ENCODE measurements around the gene ALAS1. TPM values are rescaled to one million over a fixed set of nuclear protein-coding genes. Genes with fewer than 3 reads are reported as not detected.

The ALAS1 gene
- total RNA-seq, 1 experiment from 2014 or later: 69.5 TPM

GRCh38 chr3:52153389-52154096 lies 44.4 kb upstream of the ALAS1 start:
- H4K20me1 ChIP-seq (ENCODE audit: low read length): no peaks in the 10 kb centered on the region
- peaks cover 19% of the 10 kb centered on the region; the same call in 1 of the 2 replicates for H3K36me3 ChIP-seq (ENCODE audit: low read depth, low read length)
- H3K4me2 ChIP-seq (ENCODE audit: low read length): peak overlapping the region; percentile 96
- no peak for TF ChIP-seq EZH2 (IDR thresholded peaks at IDR 0.05; ENCODE audit: low read length, unreplicated experiment)
- no peak for TF ChIP-seq EZH2phosphoT487 (IDR thresholded peaks at IDR 0.05; ENCODE audit: borderline replicate concordance, low read length)
- TF ChIP-seq CTCF (conservative IDR thresholded peaks at IDR 0.05; ENCODE audit: low read depth, low read length): peak; percentile 26; the same call in 1 of the 2 replicates
- POLR2A ChIA-PET (ENCODE audit: unreplicated experiment): interaction anchor here (0.6 kb wide), 1 partner anchor 98 kb away, joined by 6 read pairs; the partner anchor contains the start of gene DUSP7
- peak overlapping the region; percentile 89 for H3K4me3 ChIP-seq (ENCODE audit: low read length)
- H3K9me3 ChIP-seq (ENCODE audit: low read length): no peaks in the 10 kb centered on the region
- H3K27me3 ChIP-seq (ENCODE audit: low read length): no peaks in the 10 kb centered on the region
- H3F3A ChIP-seq (ENCODE audit: low read length, unreplicated experiment): no peaks in the 10 kb centered on the region
- H3K9ac ChIP-seq (ENCODE audit: low read length): peak overlapping the region; percentile 87
- H2AFZ ChIP-seq (ENCODE audit: low read length): peak overlapping the region; percentile 95
- H3K79me2 ChIP-seq (ENCODE audit: low read length): peaks cover 31% of the 10 kb centered on the region
- peak overlapping the region; percentile 71 for H3K27ac ChIP-seq (ENCODE audit: low read length)
- CTCF ChIA-PET: interaction anchor here (0.7 to 1.3 kb wide), 4 partner anchors 9 to 152 kb away, joined by 3 to 6 read pairs (median 4); no protein-coding TSS in a partner anchor
- BruUV-seq (replicated peaks): TSS peak; percentile 48
- intact Hi-C loops (cut with micrococcal nuclease): loop anchor here (1.0 to 5.0 kb wide), 5 partner anchors 18 to 134 kb away; partner anchors contain the start of genes ALAS1 and GLYCTK
- DNase-seq (peak; percentile 67), ATAC-seq (peak; percentile 21)
- H3K9me2 ChIP-seq (replicated peaks; ENCODE audit: low read length): no peaks in the 10 kb centered on the region
- H3K4me1 ChIP-seq (ENCODE audit: insufficient read depth, low read length): peaks cover 17% of the 10 kb centered on the region

- no TSS peak for BruUV-seq (replicated peaks)
- peak; percentile 98 for DNase-seq
- no peaks in the 10 kb centered on the region for H4K20me1 ChIP-seq (ENCODE audit: low read length)
- H3K4me2 ChIP-seq (ENCODE audit: low read length): peak within 1 kb of the TSS; percentile 96
- H3F3A ChIP-seq (ENCODE audit: low read length, unreplicated experiment): no peaks in the 10 kb centered on the region
- CTCF ChIA-PET: interaction anchor here (0.5 to 1.3 kb wide), 7 partner anchors 62 to 213 kb away, joined by 3 to 6 read pairs (median 5); partner anchors contain the start of genes PARP3 and RRP9
- no peaks in the 10 kb centered on the region for H3K27me3 ChIP-seq (ENCODE audit: low read length)
- POLR2A ChIA-PET (ENCODE audit: unreplicated experiment): interaction anchor here (0.5 to 1.0 kb wide), 11 partner anchors 17 to 654 kb away, joined by 3 to 9 read pairs (median 4); partner anchors contain the start of genes DCAF1, PPM1M and RPL29
- peak within 1 kb of the TSS; percentile 71 for H3K27ac ChIP-seq (ENCODE audit: low read length)
- H3K9ac ChIP-seq (ENCODE audit: low read length): peak within 1 kb of the TSS; percentile 87
- peak within 1 kb of the TSS; percentile 89 for H3K4me3 ChIP-seq (ENCODE audit: low read length)
- peak within 1 kb of the TSS; percentile 95 for H2AFZ ChIP-seq (ENCODE audit: low read length)
- H3K4me1 ChIP-seq (ENCODE audit: insufficient read depth, low read length): peaks cover 17% of the 10 kb centered on the region
- no peaks in the 10 kb centered on the region for H3K9me3 ChIP-seq (ENCODE audit: low read length)
- ATAC-seq: peak; percentile 95
- intact Hi-C loops (cut with micrococcal nuclease): loop anchor here (1.0 to 5.0 kb wide), 5 partner anchors 17 to 133 kb away; partner anchors contain the start of genes ALAS1 and GLYCTK
- H3K9me2 ChIP-seq (replicated peaks; ENCODE audit: low read length): no peaks in the 10 kb centered on the region
- H3K36me3 ChIP-seq (ENCODE audit: low read depth, low read length): peaks cover 11% of the 10 kb centered on the region; the same call in 1 of the 2 replicates
- TF ChIP-seq EZH2 (IDR thresholded peaks at IDR 0.05; ENCODE audit: low read length, unreplicated experiment): no peak
- no peak for TF ChIP-seq CTCF (conservative IDR thresholded peaks at IDR 0.05; ENCODE audit: low read depth, low read length)
- no peak for TF ChIP-seq EZH2phosphoT487 (IDR thresholded peaks at IDR 0.05; ENCODE audit: borderline replicate concordance, low read length)
- peaks cover 31% of the 10 kb centered on the region for H3K79me2 ChIP-seq (ENCODE audit: low read length)
Observed at GRCh38 chr3:52154135-52155094, 43.5 kb upstream of the ALAS1 start, which contains the start of gene POC1A. TSS of gene POC1A (minus strand) at chr3:52154423. CDS start at chr3:52154372, 51 bp downstream.

Measured in PC-3 (cell line).